ENCODE results near the gene NAA50.

Gene NAA50

GRCh38 chr3:113696658-113697499 lies 49.2 kb downstream of the NAA50 start:
- Histone ChIP-seq H3K36me3 (ENCODE audit: control insufficient read depth, insufficient read depth, low read length) (no peaks in the 10 kb centered on the region), H3K9ac (ENCODE audit: low read length) (peak overlapping the region; percentile 90)

GRCh38 chr3:113695786-113696645 lies 50.0 kb downstream of the NAA50 start, which contains the start of gene USF3:
Gene USF3, minus strand, starts transcription at chr3:113696642. Its CDS starts 21,764 bp downstream, at chr3:113674878.
- Histone ChIP-seq H3K27me3 (ENCODE audit: control insufficient read depth, insufficient read depth, low read length) (no peaks in the 10 kb centered on the region), H3K4me1 (ENCODE audit: control insufficient read depth, insufficient read depth, low read length) (peaks cover 4% of the 10 kb centered on the region), H3K27ac (ENCODE audit: low read depth, low read length) (peak within 1 kb of the TSS; percentile 94)

More at GRCh38 chr3:113696658-113697499, 49.2 kb downstream of the NAA50 start:
- H3K4me3 ChIP-seq (ENCODE audit: low read length), result peak overlapping the region; percentile 93
- peak overlapping the region; percentile 94 for H3K27ac ChIP-seq (ENCODE audit: low read depth, low read length)
- no peaks in the 10 kb centered on the region for H3K27me3 ChIP-seq (ENCODE audit: control insufficient read depth, insufficient read depth, low read length)
- peaks cover 4% of the 10 kb centered on the region for H3K4me1 ChIP-seq (ENCODE audit: control insufficient read depth, insufficient read depth, low read length)

GRCh38 chr3:113695431-113695785 lies 50.6 kb downstream of the NAA50 start:
- H3K27me3 ChIP-seq (ENCODE audit: control insufficient read depth, insufficient read depth, low read length), result no peaks in the 10 kb centered on the region
- H3K4me1 ChIP-seq (ENCODE audit: control insufficient read depth, insufficient read depth, low read length), result peaks cover 4% of the 10 kb centered on the region
- H3K4me3 ChIP-seq (ENCODE audit: low read length), result peak overlapping the region; percentile 79
- H3K9ac ChIP-seq (ENCODE audit: low read length), result peak overlapping the region; percentile 46
- H3K27ac ChIP-seq (ENCODE audit: low read depth, low read length), result peak overlapping the region; percentile 93
- no peaks in the 10 kb centered on the region for H3K36me3 ChIP-seq (ENCODE audit: control insufficient read depth, insufficient read depth, low read length)

More at GRCh38 chr3:113695786-113696645, 50.0 kb downstream of the NAA50 start, which contains the start of gene USF3:
- Histone ChIP-seq H3K4me3 (ENCODE audit: low read length) (peak within 1 kb of the TSS; percentile 93), H3K36me3 (ENCODE audit: control insufficient read depth, insufficient read depth, low read length) (no peaks in the 10 kb centered on the region), H3K9ac (ENCODE audit: low read length) (peak within 1 kb of the TSS; percentile 90)

GRCh38 chr3:113690482-113690881 lies 55.6 kb downstream of the NAA50 start:
- H3K4me3 ChIP-seq (ENCODE audit: low read length), result no peak overlapping the region
- H3K27me3 ChIP-seq (ENCODE audit: control insufficient read depth, insufficient read depth, low read length), result no peaks in the 10 kb centered on the region
- no peak overlapping the region for H3K27ac ChIP-seq (ENCODE audit: low read depth, low read length)
- H3K9ac ChIP-seq (ENCODE audit: low read length), result no peak overlapping the region
- H3K36me3 ChIP-seq (ENCODE audit: control insufficient read depth, insufficient read depth, low read length), result no peaks in the 10 kb centered on the region
- H3K4me1 ChIP-seq (ENCODE audit: control insufficient read depth, insufficient read depth, low read length), result no peaks in the 10 kb centered on the region

- H3K4me1 ChIP-seq (ENCODE audit: control insufficient read depth, insufficient read depth, low read length), result no peaks in the 10 kb centered on the region
- no peaks in the 10 kb centered on the region for H3K27me3 ChIP-seq (ENCODE audit: control insufficient read depth, insufficient read depth, low read length)
- H3K4me3 ChIP-seq (ENCODE audit: low read length), result no peak overlapping the region
- no peak overlapping the region for H3K27ac ChIP-seq (ENCODE audit: low read depth, low read length)
- H3K36me3 ChIP-seq (ENCODE audit: control insufficient read depth, insufficient read depth, low read length), result no peaks in the 10 kb centered on the region
- no peak overlapping the region for H3K9ac ChIP-seq (ENCODE audit: low read length)
Observed at GRCh38 chr3:113685956-113686721, 59.9 kb downstream of the NAA50 start.

- no peaks in the 10 kb centered on the region for H3K4me1 ChIP-seq (ENCODE audit: control insufficient read depth, insufficient read depth, low read length)
- no peak overlapping the region for H3K9ac ChIP-seq (ENCODE audit: low read length)
- no peaks in the 10 kb centered on the region for H3K27me3 ChIP-seq (ENCODE audit: control insufficient read depth, insufficient read depth, low read length)
- H3K36me3 ChIP-seq (ENCODE audit: control insufficient read depth, insufficient read depth, low read length), result no peaks in the 10 kb centered on the region
- no peak overlapping the region for H3K27ac ChIP-seq (ENCODE audit: low read depth, low read length)
- H3K4me3 ChIP-seq (ENCODE audit: low read length), result no peak overlapping the region
Observed at GRCh38 chr3:113685124-113685523, 60.9 kb downstream of the NAA50 start.

- no peak overlapping the region for H3K4me3 ChIP-seq (ENCODE audit: low read length)
- no peaks in the 10 kb centered on the region for H3K27me3 ChIP-seq (ENCODE audit: control insufficient read depth, insufficient read depth, low read length)
- no peak overlapping the region for H3K9ac ChIP-seq (ENCODE audit: low read length)
- no peaks in the 10 kb centered on the region for H3K4me1 ChIP-seq (ENCODE audit: control insufficient read depth, insufficient read depth, low read length)
- no peaks in the 10 kb centered on the region for H3K36me3 ChIP-seq (ENCODE audit: control insufficient read depth, insufficient read depth, low read length)
- H3K27ac ChIP-seq (ENCODE audit: low read depth, low read length), result no peak overlapping the region
Observed at GRCh38 chr3:113684271-113684819, 61.7 kb downstream of the NAA50 start.

GRCh38 chr3:113678773-113679172 lies 67.3 kb downstream of the NAA50 start:
- no peaks in the 10 kb centered on the region for H3K27me3 ChIP-seq (ENCODE audit: control insufficient read depth, insufficient read depth, low read length)
- no peak overlapping the region for H3K9ac ChIP-seq (ENCODE audit: low read length)
- no peaks in the 10 kb centered on the region for H3K36me3 ChIP-seq (ENCODE audit: control insufficient read depth, insufficient read depth, low read length)
- H3K27ac ChIP-seq (ENCODE audit: low read depth, low read length), result no peak overlapping the region
- H3K4me1 ChIP-seq (ENCODE audit: control insufficient read depth, insufficient read depth, low read length), result no peaks in the 10 kb centered on the region
- H3K4me3 ChIP-seq (ENCODE audit: low read length), result no peak overlapping the region

- Histone ChIP-seq H3K4me1 (ENCODE audit: control insufficient read depth, insufficient read depth, low read length) (no peaks in the 10 kb centered on the region), H3K36me3 (ENCODE audit: control insufficient read depth, insufficient read depth, low read length) (no peaks in the 10 kb centered on the region), H3K27me3 (ENCODE audit: control insufficient read depth, insufficient read depth, low read length) (no peaks in the 10 kb centered on the region), H3K27ac (ENCODE audit: low read depth, low read length) (no peak overlapping the region), H3K4me3 (ENCODE audit: low read length) (no peak overlapping the region), H3K9ac (ENCODE audit: low read length) (no peak overlapping the region)
Observed at GRCh38 chr3:113677737-113678136, 68.3 kb downstream of the NAA50 start.

GRCh38 chr3:113676261-113676660 lies 69.8 kb downstream of the NAA50 start:
- no peaks in the 10 kb centered on the region for H3K36me3 ChIP-seq (ENCODE audit: control insufficient read depth, insufficient read depth, low read length)
- no peaks in the 10 kb centered on the region for H3K4me1 ChIP-seq (ENCODE audit: control insufficient read depth, insufficient read depth, low read length)
- H3K27ac ChIP-seq (ENCODE audit: low read depth, low read length), result no peak overlapping the region
- H3K9ac ChIP-seq (ENCODE audit: low read length), result no peak overlapping the region
- no peak overlapping the region for H3K4me3 ChIP-seq (ENCODE audit: low read length)
- no peaks in the 10 kb centered on the region for H3K27me3 ChIP-seq (ENCODE audit: control insufficient read depth, insufficient read depth, low read length)

GRCh38 chr3:113673593-113673992 lies 72.5 kb downstream of the NAA50 start:
- Histone ChIP-seq H3K27ac (ENCODE audit: low read depth, low read length) (no peak overlapping the region), H3K4me1 (ENCODE audit: control insufficient read depth, insufficient read depth, low read length) (no peaks in the 10 kb centered on the region), H3K9ac (ENCODE audit: low read length) (no peak overlapping the region), H3K27me3 (ENCODE audit: control insufficient read depth, insufficient read depth, low read length) (no peaks in the 10 kb centered on the region), H3K4me3 (ENCODE audit: low read length) (no peak overlapping the region), H3K36me3 (ENCODE audit: control insufficient read depth, insufficient read depth, low read length) (no peaks in the 10 kb centered on the region)

- no peaks in the 10 kb centered on the region for H3K27me3 ChIP-seq (ENCODE audit: control insufficient read depth, insufficient read depth, low read length)
- H3K27ac ChIP-seq (ENCODE audit: low read depth, low read length), result no peak overlapping the region
- H3K9ac ChIP-seq (ENCODE audit: low read length), result no peak overlapping the region
- H3K4me3 ChIP-seq (ENCODE audit: low read length), result no peak overlapping the region
- H3K36me3 ChIP-seq (ENCODE audit: control insufficient read depth, insufficient read depth, low read length), result no peaks in the 10 kb centered on the region
- H3K4me1 ChIP-seq (ENCODE audit: control insufficient read depth, insufficient read depth, low read length), result no peaks in the 10 kb centered on the region
Observed at GRCh38 chr3:113668015-113668414, 78.0 kb downstream of the NAA50 start.
